H1 (cell line): ENCODE data around the gene DHX32. TPM values are rescaled to one million over a fixed set of nuclear protein-coding genes. Genes with fewer than 3 reads are reported as not detected.
"Not testable (repeated sequence)": the region's sequence is repeated elsewhere in the genome, so short reads cannot be mapped to it uniquely, and the experiment has no call there.

Source experiments
- CTCF ChIA-PET: fragments of 300-600 bp; sonication (Branson Sonifier 250); formaldehyde crosslinking; loops from one replicate; lab custom pipeline; 2021; ENCODE audit not compliant: partially characterized antibody; lab: Charles Lee
- POLR2A ChIA-PET: fragments of 300-600 bp; sonication (Branson Sonifier 250); formaldehyde crosslinking; loops from one replicate; lab custom pipeline; 2021; ENCODE audit warnings: inconsistent platforms; ENCODE audit not compliant: partially characterized antibody; lab: Charles Lee
- DNase-seq, 2 experiments: peaks; one replicate each; pipeline versions ENCODE4 v3.0.0 to v3.0.0-alpha.2; 2010 to 2022; ENCODE audit warnings: low spot score in 2 of 2, low read depth in 1 of 2, mixed read lengths in 1 of 2
- FAIRE-seq: peaks from 2 replicates; lab custom pipeline; 2011; peaks lifted over from hg19 to GRCh38; lab: Jason Lieb, UNC
- H2AFZ ChIP-seq: 2 replicates; pipeline ENCODE4 v1.8.1; 2012; ENCODE audit warnings: low read length, inconsistent platforms
- H2AK5ac ChIP-seq: 2 replicates; pipeline ENCODE4 v1.6.1; 2013; ENCODE audit warnings: low read depth, low read length
- H2BK120ac ChIP-seq: replicated peaks from 2 replicates; pipeline ENCODE3; 2013; ENCODE audit warnings: low read depth, low read length, inconsistent platforms
- H2BK12ac ChIP-seq: 2 replicates; pipeline ENCODE4 v1.6.1; 2013; ENCODE audit warnings: low read depth, low read length
- H2BK15ac ChIP-seq: 2 replicates; pipeline ENCODE4 v1.6.1; 2013; ENCODE audit warnings: low read length
- H2BK20ac ChIP-seq: 2 replicates; pipeline ENCODE4 v1.6.1; 2013; ENCODE audit warnings: low read length
- H2BK5ac ChIP-seq: 2 replicates; pipeline ENCODE4 v1.6.1; 2013; ENCODE audit warnings: low read depth, low read length
- H3K14ac ChIP-seq: 2 replicates; pipeline ENCODE4 v1.6.1; 2013; ENCODE audit warnings: inconsistent platforms; ENCODE audit not compliant: insufficient read length
- H3K18ac ChIP-seq: 2 replicates; pipeline ENCODE4 v1.6.1; 2013; ENCODE audit warnings: low read length; ENCODE audit errors: extremely low read depth
- H3K23ac ChIP-seq: 2 replicates; pipeline ENCODE4 v1.6.1; 2013; ENCODE audit warnings: inconsistent platforms; ENCODE audit not compliant: insufficient read length
- H3K23me2 ChIP-seq: 2 replicates; pipeline ENCODE4 v1.6.1; 2013; ENCODE audit warnings: low read depth, low read length
- H3K27ac ChIP-seq: 2 replicates; pipeline ENCODE4 v1.6.1; 2011; ENCODE audit warnings: low read depth, low read length, inconsistent platforms
- H3K27me3 ChIP-seq, 4 experiments: replicated peaks in 1 of 4; 1 replicate in 1 of 4; 2 replicates in 3 of 4; pipeline versions ENCODE4 v1.6.1 to v1.8.1; 2011 to 2013; ENCODE audit warnings: low read length in 3 of 4, mild to moderate bottlenecking in 3 of 4, inconsistent platforms in 2 of 4, mixed read lengths in 2 of 4, moderate library complexity in 1 of 4; ENCODE audit not compliant: control insufficient read depth in 3 of 4, insufficient read depth in 3 of 4; ENCODE audit errors: extremely low read depth in 1 of 4
- H3K36me3 ChIP-seq, 4 experiments: 2 replicates each; pipeline versions ENCODE4 v1.6.1 to v1.8.1; 2011 to 2013; ENCODE audit warnings: mild to moderate bottlenecking in 4 of 4, low read length in 3 of 4, moderate library complexity in 2 of 4, control low read depth in 1 of 4, inconsistent platforms in 1 of 4; ENCODE audit not compliant: insufficient read depth in 4 of 4, control insufficient read depth in 2 of 4
- H3K4ac ChIP-seq: replicated peaks from 2 replicates; pipeline ENCODE3; 2013; ENCODE audit warnings: low read length, low read depth, mixed read lengths, inconsistent platforms; ENCODE audit not compliant: insufficient read length
- H3K4me1 ChIP-seq, 4 experiments: replicated peaks in 1 of 4; 1 replicate in 1 of 4; 2 replicates in 3 of 4; pipeline versions ENCODE4 v1.6.1 to v1.8.1; 2011 to 2013; ENCODE audit warnings: low read length in 3 of 4, inconsistent platforms in 2 of 4, mixed read lengths in 1 of 4; ENCODE audit not compliant: insufficient read depth in 4 of 4, control insufficient read depth in 3 of 4
- H3K4me2 ChIP-seq, 2 experiments: 2 replicates each; pipeline versions ENCODE4 v1.6.1 to v1.8.1; 2011 to 2013; ENCODE audit warnings: low read depth in 2 of 2, low read length in 2 of 2, control low read depth in 1 of 2, inconsistent platforms in 1 of 2, mild to moderate bottlenecking in 1 of 2; ENCODE audit not compliant: insufficient read depth in 1 of 2
- H3K4me3 ChIP-seq, 4 experiments: fragments of 200-600, 300-600 bp in 1 of 4; sonication (generic), shearing (Covaris generic), sonication (Bioruptor Twin) in 1 of 4; 2 replicates each; pipeline versions ENCODE4 v1.5.1 to v1.8.1; 2011 to 2016; ENCODE audit warnings: low read length in 4 of 4, low read depth in 3 of 4, control low read depth in 2 of 4, inconsistent platforms in 2 of 4, mild to moderate bottlenecking in 2 of 4, mixed read lengths in 1 of 4, moderate library complexity in 1 of 4; ENCODE audit not compliant: insufficient read depth in 2 of 4; ENCODE audit errors: extremely low read depth in 1 of 4
- H3K56ac ChIP-seq: replicated peaks from 2 replicates; pipeline ENCODE3; 2013; ENCODE audit warnings: low read depth, mild to moderate bottlenecking, mixed read lengths, low read length, inconsistent platforms; ENCODE audit not compliant: insufficient read length
- H3K79me1 ChIP-seq: 2 replicates; pipeline ENCODE4 v1.6.1; 2013; ENCODE audit warnings: low read depth, low read length, control low read depth
- H3K79me2 ChIP-seq, 2 experiments: 2 replicates each; pipeline versions ENCODE4 v1.6.1 to v1.8.1; 2012 to 2013; ENCODE audit warnings: low read length in 2 of 2, mild to moderate bottlenecking in 2 of 2, inconsistent platforms in 1 of 2; ENCODE audit not compliant: insufficient read depth in 2 of 2, control insufficient read depth in 1 of 2
- H3K9ac ChIP-seq, 4 experiments: replicated peaks in 1 of 4; 1 replicate in 1 of 4; 2 replicates in 3 of 4; pipeline versions ENCODE4 v1.6.1 to v1.8.1; 2011 to 2013; ENCODE audit warnings: low read depth in 3 of 4, low read length in 3 of 4, control low read depth in 2 of 4, mild to moderate bottlenecking in 2 of 4, moderate library complexity in 2 of 4, inconsistent platforms in 1 of 4; ENCODE audit errors: extremely low read depth in 1 of 4
- H3K9me3 ChIP-seq, 2 experiments: 2 replicates each; pipeline versions ENCODE4 v1.6.1 to v1.8.1; 2012 to 2013; ENCODE audit warnings: mild to moderate bottlenecking in 2 of 2, moderate library complexity in 2 of 2, control low read depth in 1 of 2, inconsistent platforms in 1 of 2, low read depth in 1 of 2, low read length in 1 of 2, mixed read lengths in 1 of 2; ENCODE audit not compliant: insufficient read depth in 2 of 2
- H4K20me1 ChIP-seq, 2 experiments: replicated peaks in 1 of 2; 2 replicates each; pipeline versions ENCODE3 to v1.8.1; 2011 to 2013; ENCODE audit warnings: inconsistent platforms in 2 of 2, low read length in 2 of 2, mild to moderate bottlenecking in 1 of 2; ENCODE audit not compliant: insufficient read depth in 2 of 2, control insufficient read depth in 1 of 2
- H4K5ac ChIP-seq: 2 replicates; pipeline ENCODE4 v1.6.1; 2013; ENCODE audit warnings: low read length, low read depth, mixed read lengths, inconsistent platforms; ENCODE audit not compliant: insufficient read length
- H4K8ac ChIP-seq: 2 replicates; pipeline ENCODE4 v1.8.0; 2013; ENCODE audit warnings: mild to moderate bottlenecking, moderate library complexity, low read length, inconsistent platforms; ENCODE audit not compliant: insufficient read depth; ENCODE audit errors: extremely low read depth
- H4K91ac ChIP-seq: replicated peaks from 2 replicates; pipeline ENCODE3; 2013; ENCODE audit warnings: low read length, mixed read lengths, inconsistent platforms; ENCODE audit not compliant: insufficient read length
- WGBS, 2 experiments: shearing (Covaris generic) in 1 of 2; methylation state at CpG; one replicate each; pipeline versions ENCODE4 v1.1.6 to v1.1.7; 2013 to 2015; ENCODE audit warnings: low lambda C conversion rate in 2 of 2, mixed read lengths in 2 of 2, inconsistent platforms in 1 of 2, low coverage in 1 of 2, missing lambda C conversion rate in 1 of 2; ENCODE audit not compliant: insufficient replicate concordance in 2 of 2, insufficient coverage in 1 of 2, insufficient read length in 1 of 2; ENCODE audit errors: extremely low coverage in 1 of 2, missing lambda C conversion rate in 1 of 2; 5-methylcytosine and 5-hydroxymethylcytosine counted together
- polyA plus RNA-seq, 7 experiments: library from polyadenylated mRNA; depleted of rRNA in 3 of 7; stranded (reverse) in 5 of 7; unstranded in 2 of 7; fragments of >200 nt in 5 of 7; fragments of 200-250 nt in 2 of 7; gene quantifications; 1 replicate in 5 of 7; 2 replicates in 1 of 7; 4 replicates in 1 of 7; pipeline versions ENCODE4 v1.2.1 to v1.2.3, GENCODE V29; 2011 to 2013; ENCODE audit warnings: missing spikeins in 2 of 7, mixed read lengths in 2 of 7
- total RNA-seq: library from RNA; stranded (reverse); fragmentation: NEBNext Ultra II Directional; extraction: Animal tissue kit (Norgen Biotek cat#: 25700); gene quantifications from 2 replicates; pipeline ENCODE4 v1.2.1, GENCODE V29; 2021

The DHX32 gene
- total and polyA plus RNA-seq, 2 of the 8 experiments (the other 6 are each of a cell fraction or from before 2014, with no cell fraction given) = 12.4 to 15.8 TPM

DNA sequence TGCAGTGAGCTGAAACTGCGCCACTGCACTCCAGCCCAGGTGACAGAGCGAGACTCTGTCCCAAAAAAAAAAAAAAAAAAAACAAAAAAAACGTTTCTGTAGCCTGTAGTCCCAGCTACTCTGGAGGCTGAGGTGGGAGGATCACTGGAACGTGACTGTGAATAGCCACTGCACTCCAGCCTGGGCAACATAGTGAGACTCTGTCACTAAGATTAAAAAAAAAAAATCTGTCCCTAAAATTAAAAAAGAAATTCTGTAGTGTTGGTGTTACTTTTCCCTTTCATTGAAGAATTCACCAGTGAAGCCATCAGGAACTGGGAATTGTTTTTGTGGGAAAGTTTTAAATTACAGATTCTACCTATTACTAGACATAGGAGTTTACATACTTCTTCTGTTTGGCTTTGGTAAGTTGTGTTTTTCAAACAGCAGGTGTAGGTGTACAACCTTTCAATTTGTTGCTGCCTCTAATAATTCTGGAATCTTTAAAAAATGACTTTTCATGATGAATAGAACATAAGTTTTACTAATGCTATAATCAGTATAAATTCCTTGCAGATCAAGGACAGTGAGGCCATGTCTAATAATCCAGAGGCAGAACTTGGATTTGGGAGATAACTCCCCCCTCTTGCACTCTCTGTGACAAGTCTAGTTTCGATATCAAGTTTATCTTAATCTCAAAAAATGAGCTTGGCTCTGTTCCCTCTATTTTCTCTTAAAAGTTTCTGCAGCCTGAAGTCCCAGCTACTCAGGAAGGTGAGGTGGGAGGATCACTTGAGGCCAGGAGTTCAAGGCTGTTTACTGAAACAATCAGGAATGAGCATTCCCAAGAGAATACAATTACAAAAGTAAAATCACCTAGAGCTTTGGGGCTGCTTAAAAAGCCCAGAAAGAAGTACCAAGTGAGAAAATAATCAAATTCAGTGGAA is 24.2 kb upstream of the DHX32 start:
- H3K79me2 ChIP-seq, H2AFZ ChIP-seq, H3K18ac ChIP-seq, H2BK15ac ChIP-seq, H4K8ac ChIP-seq, H3K4ac ChIP-seq, H3K36me3 ChIP-seq, CTCF ChIA-PET, H3K56ac ChIP-seq, DNase-seq, H3K14ac ChIP-seq, H3K27ac ChIP-seq, H3K79me1 ChIP-seq, H3K23me2 ChIP-seq, H3K27me3 ChIP-seq, H2BK12ac ChIP-seq, H3K4me3 ChIP-seq, H2BK5ac ChIP-seq, H4K20me1 ChIP-seq, H3K4me1 ChIP-seq, H3K9me3 ChIP-seq, H4K91ac ChIP-seq, H3K4me2 ChIP-seq, H2BK120ac ChIP-seq, H2AK5ac ChIP-seq, H3K9ac ChIP-seq, H2BK20ac ChIP-seq, FAIRE-seq, H4K5ac ChIP-seq, H3K23ac ChIP-seq: not testable (repeated sequence)
- POLR2A ChIA-PET = interaction anchor here (1.5 kb wide), 1 partner anchor 8 kb away, joined by 5 read pairs; no protein-coding TSS in a partner anchor
- 86% methylated on average over 5 of the region's 5 CpGs; no CpG with 5 or more reads in 1 of the 2 experiments for WGBS, 2 experiments
